Muscle of leg (tissue), 11 donors: ENCODE results near the gene SPTBN1. TPM values are rescaled to one million over a fixed set of nuclear protein-coding genes. Genes with fewer than 3 reads are reported as not detected.

Experiments used
- DNase-seq: peaks from one replicate; pipeline ENCODE4 v3.0.0; 2013
- H3K27ac ChIP-seq: one replicate; pipeline ENCODE4 v1.5.1; 2013; ENCODE audit warnings: mild to moderate bottlenecking, low read length, control low read depth
- H3K27me3 ChIP-seq: one replicate; pipeline ENCODE4 v1.6.1; 2013; ENCODE audit warnings: low read length; ENCODE audit not compliant: control insufficient read depth, insufficient read depth
- H3K36me3 ChIP-seq: one replicate; pipeline ENCODE4 v1.6.1; 2013; ENCODE audit warnings: low read length; ENCODE audit not compliant: control insufficient read depth, insufficient read depth
- H3K4me1 ChIP-seq: one replicate; pipeline ENCODE4 v1.6.1; 2013; ENCODE audit warnings: low read length; ENCODE audit not compliant: control insufficient read depth, insufficient read depth
- H3K4me3 ChIP-seq: one replicate; pipeline ENCODE4 v1.5.1; 2013; ENCODE audit warnings: low read length, control low read depth
- H3K9me3 ChIP-seq: replicated peaks from 2 replicates; pipeline ENCODE4 v1.6.1; 2013; ENCODE audit warnings: low read depth, low read length; ENCODE audit not compliant: control insufficient read depth
- WGBS: methylation state at CpG from one replicate; pipeline ENCODE4 v1.1.5; 2013; ENCODE audit warnings: missing lambda C conversion rate; ENCODE audit not compliant: insufficient coverage; 5-methylcytosine and 5-hydroxymethylcytosine counted together
- polyA plus RNA-seq, 8 donors: library from polyadenylated mRNA; unstranded; fragments of 120-200 nt; gene quantifications; one replicate each; pipeline versions ENCODE4 v1.2.1 to v1.2.3, GENCODE V29; 2013; ENCODE audit warnings: inconsistent platforms in 1 of 8, low replicate concordance in 1 of 8; ENCODE audit not compliant: insufficient read length in 8 of 8, insufficient read depth in 1 of 8
- total RNA-seq: library from RNA; stranded (reverse); fragments of 120-200 nt; gene quantifications from one replicate; pipeline ENCODE4 v1.2.4, GENCODE V29; 2013

Gene SPTBN1
- total and polyA plus RNA-seq, 9 donors: 228 to 333 (median 273) TPM

GRCh38 chr2:54545702-54546450 lies 89.7 kb downstream of the SPTBN1 start:
- Histone ChIP-seq H3K36me3 (peaks cover 12% of the 10 kb centered on the region), H3K4me3 (no peak overlapping the region), H3K27ac (no peak overlapping the region), H3K9me3 (no peaks in the 10 kb centered on the region), H3K4me1 (peaks cover 5% of the 10 kb centered on the region), H3K27me3 (no peaks in the 10 kb centered on the region)
- no peak for DNase-seq
- 81% methylated on average over 2 of the region's 3 CpGs for WGBS

GRCh38 chr2:54546518-54546917 lies 90.4 kb downstream of the SPTBN1 start:
- WGBS: 65% methylated on average over 3 of the region's 4 CpGs
- Histone ChIP-seq H3K36me3 (peaks cover 16% of the 10 kb centered on the region), H3K4me3 (no peak overlapping the region), H3K9me3 (no peaks in the 10 kb centered on the region), H3K27me3 (no peaks in the 10 kb centered on the region), H3K27ac (no peak overlapping the region), H3K4me1 (peaks cover 9% of the 10 kb centered on the region)
- DNase-seq: no peak

- Histone ChIP-seq H3K4me1 (peaks cover 9% of the 10 kb centered on the region), H3K4me3 (no peak overlapping the region), H3K9me3 (no peaks in the 10 kb centered on the region), H3K27ac (no peak overlapping the region), H3K27me3 (no peaks in the 10 kb centered on the region), H3K36me3 (peaks cover 15% of the 10 kb centered on the region)
- DNase-seq: peak; percentile 53
- no CpG with 5 or more reads among the region's 5 CpGs for WGBS
Observed at GRCh38 chr2:54546923-54547720, 91.0 kb downstream of the SPTBN1 start.

- Histone ChIP-seq H3K4me3 (no peak overlapping the region), H3K27me3 (no peaks in the 10 kb centered on the region), H3K36me3 (peaks cover 14% of the 10 kb centered on the region), H3K9me3 (no peaks in the 10 kb centered on the region), H3K27ac (no peak overlapping the region), H3K4me1 (peaks cover 17% of the 10 kb centered on the region)
- WGBS: 78% methylated on average over 2 of the region's 3 CpGs
- no peak for DNase-seq
Observed at GRCh38 chr2:54549430-54549829, 93.3 kb downstream of the SPTBN1 start.

- Histone ChIP-seq H3K27me3 (no peaks in the 10 kb centered on the region), H3K27ac (no peak overlapping the region), H3K36me3 (peaks cover 16% of the 10 kb centered on the region), H3K4me1 (peaks cover 18% of the 10 kb centered on the region), H3K9me3 (no peaks in the 10 kb centered on the region), H3K4me3 (no peak overlapping the region)
- no peak for DNase-seq
- 70% methylated on average over 3 of the region's 4 CpGs for WGBS
Observed at GRCh38 chr2:54549917-54550518, 93.9 kb downstream of the SPTBN1 start.

GRCh38 chr2:54550547-54550946 lies 94.4 kb downstream of the SPTBN1 start:
- Histone ChIP-seq H3K4me1 (peaks cover 23% of the 10 kb centered on the region), H3K27me3 (no peaks in the 10 kb centered on the region), H3K4me3 (no peak overlapping the region), H3K36me3 (peaks cover 22% of the 10 kb centered on the region), H3K9me3 (no peaks in the 10 kb centered on the region), H3K27ac (no peak overlapping the region)
- no peak for DNase-seq
- WGBS: no CpG with 5 or more reads among the region's 3 CpGs

- H3K4me3 ChIP-seq: no peak overlapping the region
- no peaks in the 10 kb centered on the region for H3K9me3 ChIP-seq
- H3K36me3 ChIP-seq: peaks cover 24% of the 10 kb centered on the region
- H3K4me1 ChIP-seq: peaks cover 26% of the 10 kb centered on the region
- DNase-seq: no peak
- no peak overlapping the region for H3K27ac ChIP-seq
- H3K27me3 ChIP-seq: no peaks in the 10 kb centered on the region
- no CpG with 5 or more reads among the region's 4 CpGs for WGBS
Observed at GRCh38 chr2:54551123-54551756, 95.1 kb downstream of the SPTBN1 start.

- peaks cover 42% of the 10 kb centered on the region for H3K4me1 ChIP-seq
- no peak overlapping the region for H3K27ac ChIP-seq
- peaks cover 23% of the 10 kb centered on the region for H3K36me3 ChIP-seq
- no peak for DNase-seq
- H3K27me3 ChIP-seq: no peaks in the 10 kb centered on the region
- no peak overlapping the region for H3K4me3 ChIP-seq
- 58% methylated on average over 2 of the region's 2 CpGs for WGBS
- no peaks in the 10 kb centered on the region for H3K9me3 ChIP-seq
Observed at GRCh38 chr2:54553075-54553474, 96.9 kb downstream of the SPTBN1 start.

- Histone ChIP-seq H3K36me3 (peaks cover 17% of the 10 kb centered on the region), H3K4me1 (peaks cover 49% of the 10 kb centered on the region), H3K9me3 (no peaks in the 10 kb centered on the region), H3K4me3 (no peak overlapping the region), H3K27ac (no peak overlapping the region), H3K27me3 (no peaks in the 10 kb centered on the region)
- WGBS: no CpG with 5 or more reads among the region's 1 CpG
- DNase-seq: no peak
Observed at GRCh38 chr2:54553775-54554174, 97.6 kb downstream of the SPTBN1 start.
